GM19455 (cell line): Measurements from ENCODE around the gene MRM1.

Experiments
- ATAC-seq: cut with Tn5 transposase; IDR thresholded peaks from one replicate; pipeline ENCODE4 v1.9.1; 2021; ENCODE audit not compliant: unreplicated experiment

MRM1 gene, protein sequence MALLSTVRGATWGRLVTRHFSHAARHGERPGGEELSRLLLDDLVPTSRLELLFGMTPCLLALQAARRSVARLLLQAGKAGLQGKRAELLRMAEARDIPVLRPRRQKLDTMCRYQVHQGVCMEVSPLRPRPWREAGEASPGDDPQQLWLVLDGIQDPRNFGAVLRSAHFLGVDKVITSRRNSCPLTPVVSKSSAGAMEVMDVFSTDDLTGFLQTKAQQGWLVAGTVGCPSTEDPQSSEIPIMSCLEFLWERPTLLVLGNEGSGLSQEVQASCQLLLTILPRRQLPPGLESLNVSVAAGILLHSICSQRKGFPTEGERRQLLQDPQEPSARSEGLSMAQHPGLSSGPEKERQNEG

GRCh38 chr17:36601303-36602029 lies at the start of gene MRM1:
Gene MRM1 (plus strand): TSS chr17:36601583. CDS start chr17:36601811, 228 bp downstream.
- peak; percentile 63 for ATAC-seq

DNA sequence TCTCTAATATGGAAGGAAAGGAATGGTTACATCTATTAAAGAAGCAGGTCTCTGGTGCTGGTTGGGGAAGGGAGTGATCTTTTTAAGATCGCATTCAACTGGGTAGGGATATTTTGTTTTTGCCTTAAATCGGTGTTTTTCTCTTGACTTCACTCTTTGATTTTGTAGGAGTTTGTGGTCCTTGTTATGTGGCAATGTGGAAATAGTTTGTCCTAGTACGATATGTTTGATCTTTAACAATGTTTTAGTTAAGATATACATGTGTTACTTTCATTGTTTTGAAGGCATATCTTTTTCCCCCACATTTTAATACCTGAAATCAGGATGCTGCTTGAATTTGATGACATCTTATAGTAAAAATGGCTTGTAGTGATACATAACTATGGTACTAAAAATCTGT lies 47.9 kb upstream of the MRM1 start:
- ATAC-seq, result no peak

- no peak for ATAC-seq
Observed at GRCh38 chr17:36566081-36566480, 35.3 kb upstream of the MRM1 start.

- ATAC-seq, result no peak
Observed at GRCh38 chr17:36575028-36575427, 26.4 kb upstream of the MRM1 start.

DNA sequence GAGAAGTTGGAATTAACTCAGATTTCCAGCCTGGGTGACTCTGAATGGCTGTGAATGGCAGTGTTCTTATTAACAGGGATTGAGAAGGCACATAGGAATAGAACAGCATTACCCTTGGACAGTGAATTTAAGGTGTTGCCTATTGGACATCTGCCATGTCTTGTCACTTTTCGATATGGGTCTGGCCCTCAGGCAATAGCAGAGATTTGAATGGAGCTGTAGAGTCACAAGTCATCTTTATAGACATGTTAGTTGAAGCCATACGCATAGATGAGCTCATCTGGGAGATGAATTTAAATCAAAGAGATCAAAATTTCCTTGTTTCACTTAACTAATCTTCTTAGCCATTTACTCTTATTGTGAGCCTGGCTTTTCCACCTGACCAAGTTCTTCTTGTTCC lies 24.6 kb upstream of the MRM1 start:
- ATAC-seq, result no peak

- no peak for ATAC-seq
Observed at GRCh38 chr17:36578671-36579070, 22.7 kb upstream of the MRM1 start.

- ATAC-seq, result no peak
Observed at GRCh38 chr17:36583787-36584186, 17.6 kb upstream of the MRM1 start.

GRCh38 chr17:36586138-36586537 lies 15.2 kb upstream of the MRM1 start:
- ATAC-seq, result no peak

- ATAC-seq, result no peak
Observed at GRCh38 chr17:36590082-36590481, 11.3 kb upstream of the MRM1 start.

GRCh38 chr17:36591434-36592315 lies 9.7 kb upstream of the MRM1 start, which contains the start of gene DHRS11:
Gene DHRS11 (plus strand): TSS chr17:36591879. CDS start chr17:36592010, 131 bp downstream.
- ATAC-seq, result peak; percentile 85

GRCh38 chr17:36592316-36592715 lies 9.1 kb upstream of the MRM1 start:
- ATAC-seq, result no peak

DNA sequence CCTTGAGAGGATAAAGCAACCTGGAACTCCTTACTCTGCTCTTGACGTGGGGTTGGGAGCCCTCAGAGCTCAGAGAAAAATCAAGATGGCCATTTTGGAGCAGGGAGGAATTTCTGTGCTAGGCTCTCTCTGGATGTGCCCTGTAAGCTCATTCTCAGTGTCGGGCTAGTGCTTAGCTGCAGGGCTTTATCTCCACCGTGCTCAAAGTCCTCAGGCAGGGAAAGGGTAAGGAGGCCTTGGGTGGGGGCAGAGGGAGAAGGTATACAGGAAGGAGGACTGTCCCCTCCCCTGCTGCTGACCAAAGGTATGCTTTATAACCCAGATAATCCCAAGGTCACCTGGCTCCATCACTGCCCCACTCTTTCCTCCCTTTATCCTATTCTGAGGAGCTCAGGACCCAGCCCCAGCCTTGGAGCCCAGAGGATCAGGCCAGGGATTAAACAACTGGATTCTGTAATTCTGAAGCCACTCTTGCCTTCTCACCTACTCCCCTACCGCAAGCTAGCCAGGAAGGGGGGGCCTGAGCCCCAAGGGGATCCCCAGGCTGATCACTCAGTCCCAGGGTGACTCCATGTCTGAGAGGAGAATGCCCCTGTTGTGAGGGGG lies 8.6 kb upstream of the MRM1 start:
- no peak for ATAC-seq

DNA sequence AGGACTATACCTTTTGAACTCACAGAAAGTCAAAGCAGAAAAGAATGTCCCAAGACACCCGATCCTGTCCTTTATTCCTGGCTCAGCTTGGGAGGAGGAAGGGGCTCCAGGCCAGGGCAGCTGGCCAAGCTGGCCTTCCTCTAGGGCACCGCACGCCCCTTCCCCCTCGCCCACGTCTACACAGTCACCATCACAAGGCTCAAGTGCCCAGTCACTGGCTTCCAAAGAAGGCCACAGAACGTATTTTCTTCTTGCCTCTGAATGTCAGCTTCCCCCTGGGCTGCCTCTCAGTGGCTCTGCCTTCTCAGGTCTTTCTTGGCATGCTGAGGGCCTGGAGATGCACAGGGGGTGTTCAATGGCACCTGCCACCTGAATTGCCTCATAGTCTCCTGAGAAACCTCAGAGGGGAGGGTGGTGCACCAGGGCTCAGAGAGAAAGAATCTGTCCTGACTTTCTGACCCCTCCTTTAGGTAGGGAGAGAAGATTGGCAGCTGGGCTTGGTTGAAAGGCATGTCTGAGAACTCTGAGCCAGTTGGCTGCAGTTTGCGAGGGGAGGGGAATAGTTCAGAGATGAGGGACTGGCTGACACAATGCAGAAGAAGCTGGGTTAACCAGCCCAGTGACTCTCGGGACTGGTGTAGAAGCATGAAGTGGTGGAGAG lies 7.6 kb upstream of the MRM1 start:
- no peak for ATAC-seq

GRCh38 chr17:36594626-36595401 lies 6.6 kb upstream of the MRM1 start:
- ATAC-seq, result no peak

DNA sequence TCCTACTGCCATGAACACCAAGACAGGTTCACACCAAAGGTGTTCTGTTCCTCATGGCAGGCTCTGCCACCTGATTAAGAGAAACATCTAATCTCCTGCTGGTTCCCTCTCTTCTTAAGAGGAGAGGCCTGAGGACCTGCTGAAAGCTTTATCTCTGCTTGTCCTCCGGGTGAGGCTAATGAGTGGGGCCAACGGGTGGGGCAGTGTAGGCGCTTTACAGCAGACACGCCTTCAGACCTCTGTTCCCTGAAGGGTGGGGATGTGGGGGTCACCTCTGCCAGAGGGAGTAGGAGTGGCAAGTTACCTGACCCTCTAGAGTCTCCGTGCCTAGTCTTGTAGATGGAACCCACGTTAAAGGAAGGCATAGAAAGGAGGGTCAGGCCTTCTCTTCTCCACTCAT lies 4.2 kb upstream of the MRM1 start:
- no peak for ATAC-seq

- ATAC-seq, result no peak
Observed at GRCh38 chr17:36597866-36598777, 3.3 kb upstream of the MRM1 start.

GRCh38 chr17:36598951-36599401 lies 2.4 kb upstream of the MRM1 start:
- ATAC-seq, result no peak

DNA sequence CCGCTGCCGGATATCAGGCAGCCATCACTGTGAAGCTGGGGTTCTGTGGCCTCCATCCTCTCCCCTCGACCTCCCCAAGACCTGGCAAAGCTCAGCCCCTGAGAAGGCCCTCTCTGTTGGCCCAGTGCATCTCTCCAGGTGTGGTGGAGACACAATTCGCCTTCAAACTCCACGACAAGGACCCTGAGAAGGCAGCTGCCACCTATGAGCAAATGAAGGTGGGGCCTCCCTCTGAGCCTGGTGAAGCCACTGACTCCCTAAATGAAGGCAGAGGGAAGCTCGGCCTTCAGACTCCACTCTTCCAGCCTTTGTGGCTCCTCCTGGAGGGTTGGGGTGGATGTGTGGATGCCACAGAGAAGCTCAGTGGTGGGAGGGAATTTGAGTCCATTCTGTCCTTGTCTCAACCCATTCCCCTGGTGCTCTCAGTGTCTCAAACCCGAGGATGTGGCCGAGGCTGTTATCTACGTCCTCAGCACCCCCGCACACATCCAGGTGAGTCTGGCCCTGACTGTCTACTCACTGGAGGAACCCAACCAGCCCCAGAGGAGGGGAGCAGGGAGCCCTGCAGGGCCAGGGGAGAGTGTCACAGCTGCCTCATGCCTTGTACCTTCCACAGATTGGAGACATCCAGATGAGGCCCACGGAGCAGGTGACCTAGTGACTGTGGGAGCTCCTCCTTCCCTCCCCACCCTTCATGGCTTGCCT lies 1.7 kb upstream of the MRM1 start:
- ATAC-seq, result no peak
